Activated CD8-positive, alpha-beta memory T cell treated with anti-CD3 and anti-CD28 coated beads for 1 hour (primary cell): ENCODE measurements around the gene MCU.
"Not testable (repeated sequence)": the region's sequence is repeated elsewhere in the genome, so short reads cannot be mapped to it uniquely, and the experiment has no call there.

Experiments used
- DNase-seq, 2 donors: peaks; one replicate each; pipeline ENCODE4 v3.0.0-alpha.2; 2020; ENCODE audit warnings: low read depth in 1 of 2; ENCODE audit errors: extremely low read depth in 1 of 2

MCU gene

GRCh38 chr10:72727130-72727529, 35.2 kb downstream of the MCU start:
- no peak for DNase-seq

GRCh38 chr10:72728462-72728861, 36.5 kb downstream of the MCU start:
- DNase-seq: no peak

- DNase-seq: no peak
These were observed 37.6 kb downstream of the MCU start for GRCh38 chr10:72729528-72729927.

- no peak for DNase-seq
These were observed 38.5 kb downstream of the MCU start for GRCh38 chr10:72730479-72730878.

- DNase-seq: no peak
These were observed 40.0 kb downstream of the MCU start for GRCh38 chr10:72731916-72732419.

GRCh38 chr10:72732521-72732920, 40.6 kb downstream of the MCU start:
- DNase-seq: no peak

GRCh38 chr10:72733989-72734388, 42.0 kb downstream of the MCU start:
- no peak for DNase-seq

GRCh38 chr10:72735288-72735936, 43.5 kb downstream of the MCU start:
- no peak for DNase-seq

GRCh38 chr10:72736176-72736827, 44.4 kb downstream of the MCU start:
- no peak for DNase-seq

GRCh38 chr10:72736828-72737220, 44.9 kb downstream of the MCU start:
- DNase-seq: no peak

GRCh38 chr10:72737357-72737756, 45.4 kb downstream of the MCU start:
- not testable (repeated sequence) for DNase-seq

GRCh38 chr10:72738486-72738885, 46.5 kb downstream of the MCU start:
- no peak for DNase-seq

- DNase-seq: no peak
These were observed 48.6 kb downstream of the MCU start for GRCh38 chr10:72740528-72740927.

- no peak for DNase-seq
These were observed 50.1 kb downstream of the MCU start for GRCh38 chr10:72742092-72742491.

- no peak for DNase-seq
These were observed 50.9 kb downstream of the MCU start for GRCh38 chr10:72742797-72743196.

- DNase-seq: no peak
These were observed 52.6 kb downstream of the MCU start for GRCh38 chr10:72744566-72744965.

- no peak for DNase-seq
These were observed 54.8 kb downstream of the MCU start for GRCh38 chr10:72746426-72747363.

GRCh38 chr10:72747521-72747920, 55.6 kb downstream of the MCU start:
- DNase-seq: no peak

- DNase-seq: no peak
These were observed 61.9 kb downstream of the MCU start for GRCh38 chr10:72753760-72754231.

- DNase-seq: no peak
These were observed 62.5 kb downstream of the MCU start for GRCh38 chr10:72754275-72755032.
